Hepatocyte (in vitro differentiated cells): ENCODE data around the gene FAM78A.

Experiments
- EZH2phosphoT487 ChIP-seq: fragments of 200-600 bp; sonication (generic); IDR thresholded peaks from one replicate; pipeline ENCODE4 v1.6.1; 2018; ENCODE audit warnings: antibody characterized with exemption, mild to moderate bottlenecking, low read depth, moderate library complexity; ENCODE audit not compliant: unreplicated experiment, severe bottlenecking
- TF ChIP-seq, protein P1 (sequence below): fragments of 200-600 bp; sonication (generic); IDR thresholded peaks from 2 replicates; pipeline ENCODE4 v1.5.1; 2016; ENCODE audit warnings: antibody characterized with exemption, mild to moderate bottlenecking; ENCODE audit not compliant: poor library complexity

DNA sequence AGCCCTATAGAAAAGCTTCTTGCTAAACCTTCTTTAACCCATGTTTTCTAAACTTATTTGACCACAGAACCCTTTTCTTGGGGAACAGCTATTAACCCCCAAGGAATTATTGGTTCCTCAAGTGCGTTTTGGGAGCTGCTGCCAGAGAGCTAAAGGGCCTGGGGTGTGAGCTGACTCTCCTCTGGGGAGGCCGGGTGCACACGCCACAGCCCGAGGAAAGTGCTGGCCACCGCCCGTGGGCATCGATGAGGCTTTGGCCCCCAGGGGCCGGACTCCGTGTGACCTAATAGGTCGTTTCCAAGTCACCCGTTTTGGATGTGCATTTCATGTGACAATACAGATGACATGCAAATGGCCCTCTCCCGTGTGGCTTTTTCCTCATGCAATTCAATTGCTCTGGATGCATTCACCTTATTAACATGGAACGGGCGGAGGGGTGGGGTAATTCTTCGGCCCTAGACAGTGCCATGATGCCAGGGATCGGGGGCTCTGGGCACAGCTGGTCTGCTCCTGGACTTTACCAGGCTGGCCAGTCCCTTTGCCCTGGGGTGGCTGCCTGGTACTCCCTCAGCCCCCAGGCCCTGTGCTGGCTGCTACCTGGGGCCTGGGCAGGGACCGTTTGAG lies 32.7 kb upstream of the FAM78A start:
- TF ChIP-seq, protein P1, sequence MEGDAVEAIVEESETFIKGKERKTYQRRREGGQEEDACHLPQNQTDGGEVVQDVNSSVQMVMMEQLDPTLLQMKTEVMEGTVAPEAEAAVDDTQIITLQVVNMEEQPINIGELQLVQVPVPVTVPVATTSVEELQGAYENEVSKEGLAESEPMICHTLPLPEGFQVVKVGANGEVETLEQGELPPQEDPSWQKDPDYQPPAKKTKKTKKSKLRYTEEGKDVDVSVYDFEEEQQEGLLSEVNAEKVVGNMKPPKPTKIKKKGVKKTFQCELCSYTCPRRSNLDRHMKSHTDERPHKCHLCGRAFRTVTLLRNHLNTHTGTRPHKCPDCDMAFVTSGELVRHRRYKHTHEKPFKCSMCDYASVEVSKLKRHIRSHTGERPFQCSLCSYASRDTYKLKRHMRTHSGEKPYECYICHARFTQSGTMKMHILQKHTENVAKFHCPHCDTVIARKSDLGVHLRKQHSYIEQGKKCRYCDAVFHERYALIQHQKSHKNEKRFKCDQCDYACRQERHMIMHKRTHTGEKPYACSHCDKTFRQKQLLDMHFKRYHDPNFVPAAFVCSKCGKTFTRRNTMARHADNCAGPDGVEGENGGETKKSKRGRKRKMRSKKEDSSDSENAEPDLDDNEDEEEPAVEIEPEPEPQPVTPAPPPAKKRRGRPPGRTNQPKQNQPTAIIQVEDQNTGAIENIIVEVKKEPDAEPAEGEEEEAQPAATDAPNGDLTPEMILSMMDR, result no peak
- no peak for TF ChIP-seq EZH2phosphoT487
